K562 (cell line): ENCODE measurements around the gene SH3RF1. TPM values are rescaled to one million over a fixed set of nuclear protein-coding genes. Genes with fewer than 3 reads are reported as not detected.

ENCODE experiments used
- AFF1 ChIP-seq, 2 experiments: fragments of 450-650 bp; IDR thresholded peaks; 2 replicates each; pipeline ENCODE4 v1.6.1; 2018; ENCODE audit warnings: mild to moderate bottlenecking in 2 of 2, low read depth in 1 of 2; ENCODE audit not compliant: partially characterized antibody in 2 of 2
- BRD9 ChIP-seq: fragments of 450-650 bp; IDR thresholded peaks from 2 replicates; pipeline ENCODE4 v1.6.1; 2018; ENCODE audit warnings: low read depth; ENCODE audit not compliant: partially characterized antibody
- CBFB ChIP-seq: sonication (generic); formaldehyde crosslinking; IDR thresholded peaks from 2 replicates; pipeline ENCODE4 v1.4.0; 2020; ENCODE audit warnings: mild to moderate bottlenecking, missing genetic modification reagents
- CHCHD3 ChIP-seq: fragments of 250-450 bp; sonication (Bioruptor Pico); IDR thresholded peaks from 2 replicates; pipeline ENCODE4 v2.1.2; 2022; ENCODE audit warnings: mild to moderate bottlenecking
- FOSL1 ChIP-seq: fragments of 200-800 bp; sonication (Bioruptor generic); conservative IDR thresholded peaks from 2 replicates; pipeline ENCODE4 v1.6.1; 2016; ENCODE audit warnings: missing genetic modification characterization, missing compliant biosample characterization
- FOXA3 ChIP-seq, 2 experiments: fragments of 450-650 bp in 1 of 2; sonication (generic) in 1 of 2; formaldehyde crosslinking; IDR thresholded peaks in 1 of 2; conservative IDR thresholded peaks in 1 of 2; 2 replicates each; pipeline versions ENCODE4 v1.4.0 to v1.8.0; 2020 to 2022; ENCODE audit warnings: mild to moderate bottlenecking in 2 of 2, missing genetic modification reagents in 1 of 2
- MAFF ChIP-seq: IDR thresholded peaks from 2 replicates; pipeline ENCODE4 v1.6.1; 2012; ENCODE audit warnings: low read length, improper control_type of control experiment
- MITF ChIP-seq: IDR thresholded peaks from 2 replicates; pipeline ENCODE4 v1.6.1; 2014; ENCODE audit warnings: antibody characterized with exemption
- MNT ChIP-seq, 2 experiments: fragments of 450-650 bp; conservative IDR thresholded peaks; 2 replicates each; pipeline ENCODE4 v1.6.1; 2017; ENCODE audit warnings: mild to moderate bottlenecking in 2 of 2, moderate library complexity in 2 of 2
- MXD1 ChIP-seq: fragments of 250-450 bp; sonication (Bioruptor Pico); IDR thresholded peaks from 2 replicates; pipeline ENCODE4 v1.8.0; 2021; ENCODE audit warnings: borderline replicate concordance, mild to moderate bottlenecking, moderate library complexity; ENCODE audit not compliant: poor library complexity, severe bottlenecking
- MYC ChIP-seq, 2 experiments: fragments of 250-450 bp in 1 of 2; sonication (Bioruptor Pico) in 1 of 2; IDR thresholded peaks; 2 replicates each; pipeline versions ENCODE4 v1.5.1 to v1.6.1; 2012 to 2021; ENCODE audit warnings: low read depth in 2 of 2, borderline replicate concordance in 1 of 2, improper control_type of control experiment in 1 of 2, low read length in 1 of 2, mild to moderate bottlenecking in 1 of 2, moderate library complexity in 1 of 2
- RFX1 ChIP-seq: fragments of 450-650 bp; IDR thresholded peaks from 2 replicates; pipeline ENCODE4 v1.6.1; 2016; ENCODE audit warnings: mild to moderate bottlenecking, moderate library complexity
- SOX6 ChIP-seq: fragments of 450-650 bp; IDR thresholded peaks from 2 replicates; pipeline ENCODE4 v1.6.1; 2014; ENCODE audit warnings: mild to moderate bottlenecking
- SRSF7 ChIP-seq: fragments of 200-400 bp; formaldehyde crosslinking; optimal IDR thresholded peaks from 2 replicates; pipeline ENCODE3; 2017; ENCODE audit warnings: mild to moderate bottlenecking, low read depth, low read length
- TBP ChIP-seq: optimal IDR thresholded peaks from 2 replicates; pipeline ENCODE3; 2011; ENCODE audit warnings: low read depth, low read length, improper control_type of control experiment
- TCFL5 ChIP-seq: fragments of 250-450 bp; sonication (Bioruptor Pico); conservative IDR thresholded peaks from 2 replicates; pipeline ENCODE4 v1.6.1; 2021; ENCODE audit warnings: mild to moderate bottlenecking, moderate library complexity, matching md5 sums
- ZNF197 ChIP-seq: fragments of 200-800 bp; sonication (Bioruptor generic); IDR thresholded peaks from 2 replicates; pipeline ENCODE4 v1.6.1; 2016; ENCODE audit warnings: low read depth, missing genetic modification characterization, missing compliant biosample characterization
- ZNF24 ChIP-seq: fragments of 450-650 bp; IDR thresholded peaks from 2 replicates; pipeline ENCODE4 v1.6.1; 2016
- ZNF780A ChIP-seq: fragments of 250-450 bp; sonication (Bioruptor Pico); IDR thresholded peaks from 2 replicates; pipeline ENCODE4 v1.5.0; 2021; ENCODE audit warnings: mild to moderate bottlenecking
- polyA plus RNA-seq, 8 experiments: library from polyadenylated mRNA; depleted of rRNA in 4 of 8; stranded (reverse) in 5 of 8; unstranded in 3 of 8; fragments of >200 nt; fragmentation: Nextera tagmentation in 2 of 8; fragmentation: Illumina TruSeq in 1 of 8; extraction: Ambion mirVana in 2 of 8; extraction: Trizol in 1 of 8; gene quantifications; 2 replicates each; pipeline versions ENCODE4 v1.2.1 to v1.2.3, GENCODE V29; 2011 to 2014; ENCODE audit warnings: inconsistent platforms in 1 of 8, missing spikeins in 1 of 8
- total RNA-seq, 7 experiments: library from RNA; depleted of rRNA in 6 of 7; stranded (reverse); fragments of >200 nt in 6 of 7; fragmentation: Illumina TruSeq in 2 of 7; extraction: Trizol in 2 of 7; gene quantifications; 2 replicates each; pipeline versions ENCODE4 v1.2.1 to v1.2.3, GENCODE V29; 2011 to 2021; ENCODE audit warnings: low replicate concordance in 1 of 7

Gene SH3RF1
- total and polyA plus RNA-seq, 9 of the 15 experiments (the other 6 are each of a cell fraction or from before 2014, with no cell fraction given) = 0.04 to 0.16 (median 0.11) TPM; not detected in 6

- TF ChIP-seq MYC (IDR thresholded peaks at IDR 0.05; ENCODE audit: low read depth, low read length) (no peak; the same call in 1 of the 2 replicates), MYC (CRISPR knock-in tag; IDR thresholded peaks at IDR 0.05; ENCODE audit: borderline replicate concordance, low read depth) (no peak), ZNF197 (CRISPR knock-in tag) (no peak), CBFB (CRISPR knock-in tag) (no peak), SRSF7 (no peak), FOXA3 (CRISPR knock-in tag; conservative IDR thresholded peaks at IDR 0.05 in 1 of 2, IDR thresholded peaks at IDR 0.05 in 1 of 2) (peak in 1 of 2 experiments; percentile 32; a peak in 1 of 4 replicates), SOX6 (peak; percentile 63; the same call in 1 of the 2 replicates), MNT (conservative IDR thresholded peaks at IDR 0.05) (no peak), TCFL5 (no peak), RFX1 (no peak), TBP (no peak), FOSL1 (tag) (peak; percentile 88), MAFF (no peak), MITF (no peak), CHCHD3 (CRISPR knock-in tag) (no peak), ZNF780A (CRISPR knock-in tag) (no peak), MXD1 (CRISPR knock-in tag) (no peak), BRD9 (no peak), AFF1 (IDR thresholded peaks at IDR 0.05; ENCODE audit: low read depth in 1 of 2, partially characterized antibody in 2 of 2) (no peak), ZNF24 (no peak)
These were observed 190.6 kb downstream of the SH3RF1 start (continued) for GRCh38 chr4:169079942-169080827.
